Activated CD4-positive, alpha-beta T cell treated with anti-CD3 and anti-CD28 coated beads, Interleukin-2, amount 50 U/mL, for 48 hours (primary cell): ENCODE results near the gene GK2.

Experiments used
- DNase-seq, 2 experiments: peaks; one replicate each; pipeline ENCODE4 v3.0.0-alpha.2; 2020

The GK2 gene

GRCh38 chr4:79408063-79408462 is at the start of gene GK2:
Gene GK2, minus strand, starts transcription at chr4:79408228. Its CDS starts 28 bp downstream, at chr4:79408200.
- DNase-seq: no peak

- no peak for DNase-seq
Measured at GRCh38 chr4:79455216-79455615, 47.2 kb upstream of the GK2 start.

DNA sequence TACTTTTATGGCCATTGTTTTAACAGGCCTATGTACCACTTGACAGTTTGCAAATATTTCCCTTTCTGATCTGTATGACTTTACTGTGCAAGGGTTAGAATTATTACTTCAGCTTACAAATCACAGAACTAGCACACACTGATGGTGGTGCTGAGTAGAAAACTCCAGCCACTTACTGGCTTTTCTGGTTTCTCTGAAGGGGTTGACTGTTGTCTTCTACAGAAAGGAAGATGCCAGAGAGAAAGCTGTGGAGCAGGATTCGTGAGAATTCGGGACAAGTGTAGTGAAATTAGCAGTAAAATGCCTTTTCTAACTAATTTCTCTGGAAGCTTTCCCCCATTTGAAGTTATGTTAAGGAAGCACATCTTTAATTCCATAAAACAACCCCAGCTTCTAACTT is 46.6 kb upstream of the GK2 start:
- no peak for DNase-seq

DNA sequence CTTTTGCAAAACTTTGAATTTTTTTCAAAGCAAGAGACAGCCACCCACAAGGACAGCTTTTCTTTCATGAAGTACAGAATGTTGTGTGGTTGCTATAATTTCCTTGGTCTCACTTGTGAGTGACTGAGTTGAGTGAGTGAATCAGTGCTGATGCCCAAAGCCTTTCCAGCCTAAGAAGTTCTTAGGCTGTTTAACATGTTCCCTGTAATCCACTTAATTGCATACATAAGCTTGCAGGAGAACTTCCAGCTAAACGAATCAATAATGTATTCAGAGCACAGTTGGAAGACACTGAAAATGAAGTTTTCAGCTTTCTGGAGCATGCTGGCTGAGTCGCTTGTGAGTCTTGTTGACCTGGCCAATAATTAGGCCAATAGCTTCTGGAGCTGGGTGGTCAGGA is 42.0 kb upstream of the GK2 start:
- no peak for DNase-seq

DNA sequence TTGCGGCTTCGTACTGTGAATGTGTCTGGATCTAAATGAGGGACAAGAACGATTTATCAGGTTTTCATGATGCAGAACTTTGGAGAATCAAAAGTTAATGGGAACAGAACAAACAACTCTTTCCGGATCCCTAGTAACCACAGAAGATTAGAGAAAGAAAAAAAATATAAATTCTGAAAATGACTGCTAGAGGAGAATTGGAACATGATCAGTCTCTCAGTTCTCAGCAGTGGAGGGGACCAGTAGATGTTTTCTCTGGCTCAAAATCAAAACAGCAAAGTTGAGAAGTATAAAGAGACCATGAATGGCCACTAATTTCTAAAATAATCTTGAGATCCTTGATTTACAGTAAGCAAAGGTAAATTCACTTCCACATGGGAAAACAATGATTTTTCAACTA is 38.1 kb upstream of the GK2 start:
- no peak for DNase-seq

GRCh38 chr4:79445371-79445781 is 37.3 kb upstream of the GK2 start:
- no peak for DNase-seq

GRCh38 chr4:79442422-79442821 is 34.4 kb upstream of the GK2 start:
- DNase-seq: no peak

DNA sequence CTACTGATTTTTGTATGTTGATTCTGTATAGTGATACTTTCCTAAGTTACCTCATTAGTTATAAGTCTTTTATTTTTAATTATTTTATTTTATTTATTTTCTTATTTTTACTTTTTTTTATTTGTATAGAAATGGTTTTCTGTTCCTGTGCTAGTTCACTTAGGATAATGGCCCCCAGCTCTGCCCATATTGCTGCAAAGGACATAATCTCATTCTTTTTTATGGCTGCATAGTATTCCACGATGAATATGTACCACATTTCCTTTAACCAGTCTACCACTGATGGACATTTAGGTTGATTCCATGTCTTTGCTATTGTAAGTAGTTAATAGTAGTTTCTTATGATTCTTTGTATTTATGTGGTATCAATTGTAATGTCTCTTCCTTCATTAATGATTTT is 31.5 kb upstream of the GK2 start:
- no peak for DNase-seq

GRCh38 chr4:79431839-79432238 is 23.8 kb upstream of the GK2 start:
- no peak for DNase-seq

GRCh38 chr4:79429113-79429903 is 21.3 kb upstream of the GK2 start:
- DNase-seq: no peak

DNA sequence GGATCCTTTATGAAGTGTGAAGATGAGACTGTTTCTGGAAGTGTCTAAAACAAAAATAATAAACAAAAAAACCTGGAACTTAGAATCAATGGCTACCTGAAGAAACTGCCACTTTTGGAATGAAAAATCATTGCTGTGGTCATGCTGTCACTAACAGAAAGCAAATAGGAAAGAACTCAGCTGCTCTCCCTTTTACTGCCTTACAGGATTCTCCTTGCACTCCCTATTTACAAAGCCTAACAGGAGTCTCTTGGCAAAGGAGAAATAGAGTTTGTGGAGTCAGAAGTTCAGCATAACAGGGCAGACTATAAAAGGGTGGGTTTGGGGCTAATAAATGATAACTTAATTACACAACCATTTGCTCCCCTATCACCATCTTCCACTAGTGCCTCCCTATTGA is 19.0 kb upstream of the GK2 start:
- DNase-seq: no peak

DNA sequence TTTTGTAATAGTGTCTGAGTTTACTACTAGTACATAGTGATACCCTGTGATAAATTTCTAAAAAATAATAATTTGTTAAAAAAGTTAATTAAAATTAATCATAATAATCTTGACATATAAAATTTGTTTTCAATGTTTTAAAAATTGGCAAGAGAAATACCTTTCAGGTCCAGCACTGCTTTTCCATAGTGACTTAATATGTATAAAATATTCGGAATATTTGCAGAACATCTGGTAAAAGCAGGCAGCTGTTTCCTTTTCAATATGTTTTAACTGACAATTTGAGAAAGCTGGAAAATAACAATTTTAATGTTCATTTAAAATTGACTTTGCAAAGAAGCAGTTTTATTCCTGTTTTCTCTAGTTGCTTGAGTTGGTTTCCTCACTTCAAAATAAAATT is 17.6 kb upstream of the GK2 start:
- DNase-seq: no peak

DNA sequence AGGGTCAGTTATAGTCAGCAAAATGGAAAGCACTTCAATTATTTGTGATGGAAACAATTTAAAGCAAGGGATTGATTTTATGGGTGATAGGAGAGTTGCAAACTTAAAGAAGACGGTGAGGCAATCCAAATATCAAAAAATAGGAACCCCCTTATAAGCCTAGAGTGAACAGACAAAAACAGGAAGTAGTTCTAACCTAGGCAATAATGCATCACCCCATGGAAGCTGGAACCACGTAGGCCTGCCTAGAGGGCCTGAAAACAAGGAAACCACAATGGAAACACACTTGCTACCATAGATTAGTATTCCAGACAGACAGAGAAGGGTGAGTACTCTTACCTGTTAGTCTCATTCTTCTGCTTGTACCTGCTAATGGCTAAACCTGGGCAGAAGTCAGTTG is 13.5 kb upstream of the GK2 start:
- no peak for DNase-seq

- DNase-seq: no peak
Measured at GRCh38 chr4:79413886-79414285, 5.9 kb upstream of the GK2 start.

GRCh38 chr4:79413032-79413885 is 5.2 kb upstream of the GK2 start:
- DNase-seq: no peak

DNA sequence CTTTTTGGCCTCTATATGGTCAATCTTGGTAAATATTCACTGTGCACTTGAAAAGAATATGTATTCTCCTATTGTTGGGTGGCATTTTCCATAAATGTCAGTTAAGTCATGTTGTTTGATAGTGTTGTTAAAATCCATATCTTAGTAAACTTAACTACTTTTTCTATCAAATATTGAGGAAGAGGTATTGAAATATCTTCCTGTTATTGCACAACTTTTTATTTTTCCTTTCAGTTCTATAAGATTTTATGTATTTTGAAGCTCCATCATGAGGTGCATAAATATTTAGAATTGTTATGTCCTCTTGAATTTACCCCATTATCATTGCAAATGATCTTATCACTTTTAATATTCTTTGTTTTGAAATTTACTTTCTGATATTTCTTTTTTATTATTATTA is 3.4 kb downstream of the GK2 start:
- no peak for DNase-seq

- no peak for DNase-seq
Measured at GRCh38 chr4:79403356-79403755, 4.7 kb downstream of the GK2 start.

DNA sequence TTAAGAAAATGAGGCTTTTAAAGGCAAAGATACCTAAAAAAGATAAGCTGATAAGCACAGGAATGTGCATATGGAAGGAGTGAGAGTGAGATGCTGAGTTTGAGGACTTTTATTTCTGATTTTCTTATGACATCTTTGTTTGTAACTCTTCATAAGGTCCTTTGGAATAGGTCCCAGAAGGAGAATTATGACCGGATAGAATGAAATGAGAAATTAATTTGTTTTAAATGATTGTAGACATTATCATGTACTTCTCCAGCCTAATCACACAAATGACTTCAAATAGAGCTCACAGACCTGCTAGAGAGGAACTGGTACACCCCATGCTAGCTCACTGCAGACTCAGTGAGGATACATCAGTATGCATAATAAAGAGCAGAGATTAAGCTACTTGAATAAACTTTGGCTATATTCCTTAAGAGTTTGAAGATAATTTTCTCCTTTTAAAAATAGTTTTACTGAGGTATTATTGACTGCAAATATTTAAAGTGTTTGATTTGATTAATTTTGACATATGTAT is 5.6 kb downstream of the GK2 start:
- DNase-seq: no peak

DNA sequence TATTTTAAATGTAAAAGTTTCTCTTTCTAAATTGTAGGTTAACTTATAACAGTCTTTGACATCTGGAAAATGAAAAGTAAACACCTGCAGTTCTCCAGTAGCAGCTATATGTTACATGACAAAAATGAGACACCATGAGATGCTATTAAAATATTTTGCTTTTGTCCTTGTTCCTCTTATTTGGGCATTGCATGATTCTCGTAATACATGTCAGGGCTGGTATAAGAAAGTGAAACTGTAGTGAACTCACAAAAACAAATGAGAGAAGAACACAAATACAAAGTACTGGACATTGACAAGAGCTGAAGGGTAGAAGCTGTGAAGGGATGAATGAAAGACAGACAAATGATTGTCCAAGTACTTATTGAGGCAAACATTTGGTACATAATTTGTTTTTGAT is 9.0 kb downstream of the GK2 start:
- no peak for DNase-seq

DNA sequence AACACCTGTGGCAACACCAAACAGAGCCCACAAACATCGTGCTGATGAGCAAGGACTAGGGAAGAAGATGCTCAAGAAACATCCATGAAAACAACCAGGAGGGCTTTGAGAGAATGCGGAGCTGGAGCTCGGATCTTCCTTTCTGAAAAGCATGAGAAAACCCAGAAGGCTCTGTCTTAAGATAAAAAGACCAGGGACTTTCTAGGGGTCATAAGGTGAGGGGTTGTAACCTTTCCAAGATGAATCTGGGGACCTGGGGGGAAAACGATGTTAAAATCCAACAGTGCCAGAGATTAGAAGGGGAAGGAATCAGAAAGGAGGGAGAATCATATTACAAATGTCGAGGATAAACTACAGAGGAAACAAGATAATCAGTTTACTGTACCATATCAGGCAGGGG is 10.1 kb downstream of the GK2 start:
- DNase-seq: no peak

DNA sequence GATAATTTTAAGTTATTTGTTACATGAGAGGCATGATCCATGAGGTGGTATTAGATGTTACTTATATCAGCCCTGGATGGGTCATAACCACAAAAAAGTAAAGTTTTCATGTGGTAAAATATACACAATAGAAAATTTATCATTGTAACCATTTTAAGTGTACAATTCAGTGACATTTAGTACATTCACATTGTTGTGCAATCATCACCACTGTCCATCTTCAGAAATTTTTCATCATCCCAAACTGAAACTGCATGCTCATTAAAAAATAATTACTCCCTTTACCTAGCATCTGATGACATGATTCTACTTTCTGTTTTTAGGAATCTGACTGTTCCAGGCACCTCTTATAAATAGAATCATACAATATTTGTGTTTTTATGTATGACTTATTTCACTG is 11.2 kb downstream of the GK2 start:
- DNase-seq: no peak

DNA sequence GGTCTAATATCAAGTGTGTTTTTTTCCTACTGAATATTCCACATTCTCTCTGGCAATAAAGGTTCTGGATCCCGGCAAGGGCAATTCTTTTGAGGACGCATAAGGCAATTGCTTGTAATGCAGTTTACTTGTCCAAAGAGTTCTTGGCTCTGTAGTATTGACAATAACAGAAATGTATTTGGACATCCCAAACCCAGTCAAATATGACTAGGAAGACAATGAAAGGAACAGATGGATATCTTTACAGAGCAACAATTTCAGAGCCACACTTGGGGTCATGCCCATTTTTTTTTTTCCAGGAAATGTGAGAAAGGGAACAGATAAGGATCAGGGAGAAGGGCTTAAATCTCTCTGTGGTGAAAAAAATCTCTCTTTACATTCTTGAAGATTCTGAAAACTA is 12.2 kb downstream of the GK2 start:
- DNase-seq: no peak

- DNase-seq: no peak
Measured at GRCh38 chr4:79390890-79391289, 17.1 kb downstream of the GK2 start.

DNA sequence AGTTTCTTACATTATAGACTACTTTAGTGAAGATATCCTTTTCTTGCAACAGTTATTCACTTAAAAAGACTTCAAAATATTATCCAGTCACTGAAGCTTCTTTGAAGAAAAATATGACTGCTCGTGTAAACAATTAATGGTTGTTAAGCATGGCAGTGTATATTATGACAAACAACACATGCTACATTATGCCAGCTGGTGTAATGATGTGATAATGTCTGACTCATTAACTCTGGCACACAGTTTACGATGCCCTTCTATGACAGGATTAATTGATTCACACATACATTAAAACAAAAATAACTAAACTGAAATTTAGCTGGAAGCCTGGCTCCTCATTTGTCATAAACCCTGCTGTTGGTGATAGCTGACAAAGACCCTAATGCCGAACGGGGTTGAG is 22.4 kb downstream of the GK2 start:
- DNase-seq: no peak
